ENCODE measurements around the gene TMEM147. TPM values are rescaled to one million over a fixed set of nuclear protein-coding genes. Genes with fewer than 3 reads are reported as not detected.

Gene TMEM147
- total and polyA plus RNA-seq, 7 donors: 24.5 to 123 (median 68.3) TPM

GRCh38 chr19:35558400-35559280, 13.2 kb downstream of the TMEM147 start:
- WGBS, 2 donors: 36 to 51% methylated on average over 53 of the region's 53 CpGs
- no peaks in the 10 kb centered on the region for H3K36me3 ChIP-seq
- H3K27ac ChIP-seq: no peak overlapping the region
- H3K4me3 ChIP-seq: peak overlapping the region in 3 of 4 donors; percentile 12 to 41 (median 41)
- DNase-seq: no peak
- H3K9me3 ChIP-seq: no peaks in the 10 kb centered on the region
- H3K4me1 ChIP-seq: peaks cover 0 to 14% (median 11%) of the 10 kb centered on the region in 4 donors
- TF ChIP-seq POLR2A (IDR thresholded peaks at IDR 0.05) (no peak), POLR2AphosphoS5 (IDR thresholded peaks at IDR 0.05) (no peak), EP300 (IDR thresholded peaks at IDR 0.05) (no peak), CTCF (IDR thresholded peaks at IDR 0.05) (no peak)
- peaks cover 13 to 61% (median 34%) of the 10 kb centered on the region in 3 donors for H3K27me3 ChIP-seq
- intact Hi-C loops (cut with DNase I): no loop called here

- Histone ChIP-seq H3K4me3 (no peak overlapping the region), H3K4me1 (peaks cover 0 to 14% (median 11%) of the 10 kb centered on the region in 4 donors), H3K9me3 (no peaks in the 10 kb centered on the region), H3K36me3 (no peaks in the 10 kb centered on the region), H3K27ac (no peak overlapping the region), H3K27me3 (peaks cover 13 to 64% (median 34%) of the 10 kb centered on the region in 3 donors)
- intact Hi-C loops (cut with DNase I): no loop called here
- TF ChIP-seq POLR2AphosphoS5 (IDR thresholded peaks at IDR 0.05): no peak
- no peak for TF ChIP-seq POLR2A (IDR thresholded peaks at IDR 0.05)
- TF ChIP-seq EP300 (IDR thresholded peaks at IDR 0.05): no peak
- no peak for TF ChIP-seq CTCF (IDR thresholded peaks at IDR 0.05)
- WGBS, 2 donors: 56 to 59% methylated on average over 11 of the region's 11 CpGs
- no peak for DNase-seq
These were observed 13.8 kb downstream of the TMEM147 start for GRCh38 chr19:35559281-35559659.

- intact Hi-C loops (cut with DNase I): no loop called here
- DNase-seq: no peak
- Histone ChIP-seq H3K27ac (no peak overlapping the region), H3K4me3 (no peak overlapping the region), H3K27me3 (peaks cover 13 to 67% (median 34%) of the 10 kb centered on the region in 3 donors), H3K4me1 (peaks cover 0 to 14% (median 11%) of the 10 kb centered on the region in 4 donors), H3K36me3 (no peaks in the 10 kb centered on the region), H3K9me3 (no peaks in the 10 kb centered on the region)
- WGBS, 2 donors: 89 to 91% methylated on average over 23 of the region's 23 CpGs
- no peak for TF ChIP-seq POLR2A (IDR thresholded peaks at IDR 0.05)
These were observed 14.4 kb downstream of the TMEM147 start for GRCh38 chr19:35559781-35560180.

GRCh38 chr19:35560271-35560670, 14.8 kb downstream of the TMEM147 start:
- H3K27me3 ChIP-seq: peaks cover 13 to 69% (median 34%) of the 10 kb centered on the region in 3 donors
- intact Hi-C loops (cut with DNase I): no loop called here

More at GRCh38 chr19:35560271-35560670, 14.8 kb downstream of the TMEM147 start:
- TF ChIP-seq EP300 (IDR thresholded peaks at IDR 0.05): no peak
- no peak for TF ChIP-seq POLR2A (IDR thresholded peaks at IDR 0.05)
- no peak for TF ChIP-seq POLR2AphosphoS5 (IDR thresholded peaks at IDR 0.05)
- no peak for TF ChIP-seq CTCF (IDR thresholded peaks at IDR 0.05)
- Histone ChIP-seq H3K36me3 (no peaks in the 10 kb centered on the region), H3K9me3 (no peaks in the 10 kb centered on the region), H3K4me3 (no peak overlapping the region), H3K4me1 (peaks cover 0 to 14% (median 11%) of the 10 kb centered on the region in 4 donors), H3K27ac (no peak overlapping the region)
- no peak for DNase-seq
- WGBS, 2 donors: 90 to 92% methylated on average over 18 of the region's 18 CpGs
